Measurements from ENCODE around the gene MTX1.

DNA sequence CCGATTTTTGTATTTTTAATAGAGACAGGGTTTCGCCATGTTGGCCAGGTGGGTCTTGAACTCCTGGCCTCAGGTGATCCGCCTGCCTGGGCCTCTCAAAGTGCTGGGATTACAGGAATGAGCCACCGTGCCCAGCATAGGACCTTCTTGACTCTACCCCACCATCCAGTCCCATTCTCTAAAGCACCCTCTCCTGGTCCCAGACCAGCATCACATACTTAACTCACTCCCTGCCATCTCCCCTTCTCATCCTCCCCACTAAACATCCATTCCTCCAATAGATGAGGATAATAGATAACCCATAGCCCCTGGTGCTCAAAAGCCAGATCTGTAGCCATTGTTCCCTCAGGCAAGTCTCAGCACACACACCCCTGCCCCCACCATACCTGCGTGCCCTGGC lies 44.7 kb downstream of the MTX1 start:
- TF ChIP-seq, protein P1, sequence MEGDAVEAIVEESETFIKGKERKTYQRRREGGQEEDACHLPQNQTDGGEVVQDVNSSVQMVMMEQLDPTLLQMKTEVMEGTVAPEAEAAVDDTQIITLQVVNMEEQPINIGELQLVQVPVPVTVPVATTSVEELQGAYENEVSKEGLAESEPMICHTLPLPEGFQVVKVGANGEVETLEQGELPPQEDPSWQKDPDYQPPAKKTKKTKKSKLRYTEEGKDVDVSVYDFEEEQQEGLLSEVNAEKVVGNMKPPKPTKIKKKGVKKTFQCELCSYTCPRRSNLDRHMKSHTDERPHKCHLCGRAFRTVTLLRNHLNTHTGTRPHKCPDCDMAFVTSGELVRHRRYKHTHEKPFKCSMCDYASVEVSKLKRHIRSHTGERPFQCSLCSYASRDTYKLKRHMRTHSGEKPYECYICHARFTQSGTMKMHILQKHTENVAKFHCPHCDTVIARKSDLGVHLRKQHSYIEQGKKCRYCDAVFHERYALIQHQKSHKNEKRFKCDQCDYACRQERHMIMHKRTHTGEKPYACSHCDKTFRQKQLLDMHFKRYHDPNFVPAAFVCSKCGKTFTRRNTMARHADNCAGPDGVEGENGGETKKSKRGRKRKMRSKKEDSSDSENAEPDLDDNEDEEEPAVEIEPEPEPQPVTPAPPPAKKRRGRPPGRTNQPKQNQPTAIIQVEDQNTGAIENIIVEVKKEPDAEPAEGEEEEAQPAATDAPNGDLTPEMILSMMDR (optimal IDR thresholded peaks at IDR 0.05 in 1 of 3, IDR thresholded peaks at IDR 0.05 in 1 of 3, conservative IDR thresholded peaks at IDR 0.05 in 1 of 3; ENCODE audit: extremely low read depth in 1 of 3, insufficient read depth in 2 of 3, low read length in 3 of 3), result no peak
- TF ChIP-seq EZH2 (IDR thresholded peaks at IDR 0.05; ENCODE audit: low read length), result no peak

Data from keratinocyte (primary cell).